Gastrocnemius medialis (tissue), 4 donors: ENCODE results near the gene TCERG1L.

Experiments used
- POLR2A ChIP-seq, 2 donors: fragments of 450-650 bp; IDR thresholded peaks; one replicate each; pipeline ENCODE4 v1.6.1; 2017; ENCODE audit warnings: antibody characterized with exemption in 2 of 2, mild to moderate bottlenecking in 2 of 2, moderate library complexity in 2 of 2
- TF ChIP-seq, protein P1 (sequence below), 5 experiments: fragments of 450-650 bp in 3 of 5; fragments of 200-600 bp in 2 of 5; sonication (generic) in 2 of 5; IDR thresholded peaks in 4 of 5; conservative IDR thresholded peaks in 1 of 5; 1 replicate in 4 of 5; 2 replicates in 1 of 5; pipeline ENCODE4 v1.5.1; 2016 to 2019; ENCODE audit warnings: antibody characterized with exemption in 5 of 5, mild to moderate bottlenecking in 3 of 5, moderate library complexity in 3 of 5

DNA sequence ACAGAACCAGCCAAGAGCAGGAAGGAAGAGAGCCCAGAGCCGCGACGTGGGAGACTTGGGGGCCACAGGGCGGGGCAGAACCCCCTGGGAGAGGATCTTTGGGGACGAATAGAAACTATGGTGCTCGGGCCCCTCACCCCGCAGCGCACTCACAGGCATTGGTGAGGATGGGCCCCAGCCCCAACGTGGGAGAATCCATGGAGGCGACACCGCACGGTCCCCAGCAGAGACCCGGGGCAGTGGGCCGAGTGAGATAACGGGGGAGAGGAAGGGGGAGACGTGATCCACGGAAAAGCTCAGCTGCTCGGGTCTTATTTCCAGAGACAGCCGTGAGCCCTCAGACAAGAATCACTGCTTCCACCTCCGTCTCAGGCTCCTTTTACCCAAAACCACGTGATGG is 222.4 kb downstream of the TCERG1L start:
- TF ChIP-seq, protein P1, sequence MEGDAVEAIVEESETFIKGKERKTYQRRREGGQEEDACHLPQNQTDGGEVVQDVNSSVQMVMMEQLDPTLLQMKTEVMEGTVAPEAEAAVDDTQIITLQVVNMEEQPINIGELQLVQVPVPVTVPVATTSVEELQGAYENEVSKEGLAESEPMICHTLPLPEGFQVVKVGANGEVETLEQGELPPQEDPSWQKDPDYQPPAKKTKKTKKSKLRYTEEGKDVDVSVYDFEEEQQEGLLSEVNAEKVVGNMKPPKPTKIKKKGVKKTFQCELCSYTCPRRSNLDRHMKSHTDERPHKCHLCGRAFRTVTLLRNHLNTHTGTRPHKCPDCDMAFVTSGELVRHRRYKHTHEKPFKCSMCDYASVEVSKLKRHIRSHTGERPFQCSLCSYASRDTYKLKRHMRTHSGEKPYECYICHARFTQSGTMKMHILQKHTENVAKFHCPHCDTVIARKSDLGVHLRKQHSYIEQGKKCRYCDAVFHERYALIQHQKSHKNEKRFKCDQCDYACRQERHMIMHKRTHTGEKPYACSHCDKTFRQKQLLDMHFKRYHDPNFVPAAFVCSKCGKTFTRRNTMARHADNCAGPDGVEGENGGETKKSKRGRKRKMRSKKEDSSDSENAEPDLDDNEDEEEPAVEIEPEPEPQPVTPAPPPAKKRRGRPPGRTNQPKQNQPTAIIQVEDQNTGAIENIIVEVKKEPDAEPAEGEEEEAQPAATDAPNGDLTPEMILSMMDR (IDR thresholded peaks at IDR 0.05 in 4 of 5, conservative IDR thresholded peaks at IDR 0.05 in 1 of 5): no peak
- no peak for TF ChIP-seq POLR2A (IDR thresholded peaks at IDR 0.05)
